ENCODE data around the gene HM13. TPM values are rescaled to one million over a fixed set of nuclear protein-coding genes. Genes with fewer than 3 reads are reported as not detected.
A peak's percentile ranks its signal among the peaks of the same experiment; 100 is the strongest.

The HM13 gene
- total and polyA plus RNA-seq, 2 donors (not counting 1 experiment from before 2014, with no cell fraction given) = 73.2 to 85.1 TPM

- Histone ChIP-seq H3K36me3 (replicated peaks in 1 of 2; ENCODE audit: control extremely low read depth in 1 of 2, control insufficient read depth in 1 of 2, extremely low read depth in 1 of 2, insufficient read depth in 2 of 2, low read length in 1 of 2) (peaks cover 4 to 55% of the 10 kb centered on the region in 2 experiments), H3K79me2 (ENCODE audit: control insufficient read depth, insufficient read depth, low read length) (peaks cover 20% of the 10 kb centered on the region), H4K20me1 (ENCODE audit: control insufficient read depth, insufficient read depth, low read length, poor library complexity, severe bottlenecking) (no peaks in the 10 kb centered on the region), H3K9me3 (ENCODE audit: control extremely low read depth in 1 of 3, control insufficient read depth in 2 of 3, insufficient read depth in 1 of 3, low read length in 2 of 3) (no peaks in the 10 kb centered on the region), H3K27me3 (replicated peaks in 1 of 4; ENCODE audit: control extremely low read depth in 1 of 4, control insufficient read depth in 3 of 4, insufficient read depth in 4 of 4, low read length in 3 of 4) (no peaks in the 10 kb centered on the region), H3K4me3 (ENCODE audit: control extremely low read depth in 1 of 5, extremely low read depth in 1 of 5, insufficient read depth in 1 of 5, low read depth in 2 of 5, low read length in 4 of 5) (peak overlapping the region; percentile 48 to 81 (median 65)), H3K4me2 (replicated peaks; ENCODE audit: low read depth, low read length, poor library complexity, severe bottlenecking) (peak overlapping the region; percentile 69), H3K4me1 (ENCODE audit: control insufficient read depth in 2 of 2, insufficient read depth in 2 of 2, low read length in 2 of 2) (peaks cover 8 to 9% of the 10 kb centered on the region in 2 donors), H3K9ac (ENCODE audit: low read length) (peak overlapping the region; percentile 69), H3K27ac (ENCODE audit: low read length in 2 of 2) (peak overlapping the region; percentile 56 to 85), H2AFZ (ENCODE audit: insufficient read depth, low read depth, low read length, poor library complexity, severe bottlenecking) (peak overlapping the region; percentile 80)
- H3K27ac Mint-ChIP-seq = peak overlapping the region; percentile 98
- peak; percentile 88 for DNase-seq
- peak overlapping the region; percentile 97 for H3K4me3 Mint-ChIP-seq
- ChIA-PET POLR2A (no interaction called here), CTCF (interaction anchor here (1.0 to 1.1 kb wide), 4 partner anchors 14 to 69 kb away, joined by 3 to 4 read pairs (median 3); partner anchors contain the start of gene HM13)
- H3K27me3 Mint-ChIP-seq = no peaks in the 10 kb centered on the region
- ATAC-seq (ENCODE audit: low read depth) = peak; percentile 82
- intact Hi-C loops (cut with micrococcal nuclease) = loop anchor here (1.0 kb wide), 1 partner anchor 33 kb away; the partner anchor contains the start of gene HM13
- H3K4me1 Mint-ChIP-seq = peaks cover 19% of the 10 kb centered on the region
- no peaks in the 10 kb centered on the region for H3K9me3 Mint-ChIP-seq (ENCODE audit: insufficient read depth)
- 51% methylated on average over 34 of the region's 36 CpGs for WGBS (ENCODE audit: insufficient coverage)
- TF ChIP-seq CTCF (IDR thresholded peaks at IDR 0.05) (no peak), EZH2 (IDR thresholded peaks at IDR 0.05; ENCODE audit: borderline replicate concordance, insufficient read depth, low read depth, low read length, poor library complexity, severe bottlenecking) (no peak)
Observed at GRCh38 chr20:31547017-31547675, 32.9 kb downstream of the HM13 start.

- ChIA-PET POLR2A (no interaction called here), CTCF (interaction anchor here (1.0 to 1.4 kb wide), 4 partner anchors 12 to 68 kb away, joined by 3 to 5 read pairs (median 3); partner anchors contain the start of gene HM13)
- peak overlapping the region; percentile 98 for H3K27ac Mint-ChIP-seq
- Histone ChIP-seq H3K4me3 (ENCODE audit: control extremely low read depth in 1 of 5, extremely low read depth in 1 of 5, insufficient read depth in 1 of 5, low read depth in 2 of 5, low read length in 4 of 5) (peak overlapping the region; percentile 48 to 81 (median 65)), H3K4me1 (ENCODE audit: control insufficient read depth in 2 of 2, insufficient read depth in 2 of 2, low read length in 2 of 2) (peaks cover 8 to 9% of the 10 kb centered on the region in 2 donors), H4K20me1 (ENCODE audit: control insufficient read depth, insufficient read depth, low read length, poor library complexity, severe bottlenecking) (no peaks in the 10 kb centered on the region), H3K4me2 (replicated peaks; ENCODE audit: low read depth, low read length, poor library complexity, severe bottlenecking) (peak overlapping the region; percentile 69), H3K27me3 (replicated peaks in 1 of 4; ENCODE audit: control extremely low read depth in 1 of 4, control insufficient read depth in 3 of 4, insufficient read depth in 4 of 4, low read length in 3 of 4) (no peaks in the 10 kb centered on the region), H3K79me2 (ENCODE audit: control insufficient read depth, insufficient read depth, low read length) (peaks cover 20% of the 10 kb centered on the region), H3K27ac (ENCODE audit: low read length in 2 of 2) (peak overlapping the region; percentile 56 to 85), H3K9ac (ENCODE audit: low read length) (peak overlapping the region; percentile 69), H2AFZ (ENCODE audit: insufficient read depth, low read depth, low read length, poor library complexity, severe bottlenecking) (peak overlapping the region; percentile 80), H3K36me3 (replicated peaks in 1 of 2; ENCODE audit: control extremely low read depth in 1 of 2, control insufficient read depth in 1 of 2, extremely low read depth in 1 of 2, insufficient read depth in 2 of 2, low read length in 1 of 2) (peaks cover 4 to 55% of the 10 kb centered on the region in 2 experiments), H3K9me3 (ENCODE audit: control extremely low read depth in 1 of 3, control insufficient read depth in 2 of 3, insufficient read depth in 1 of 3, low read length in 2 of 3) (no peaks in the 10 kb centered on the region)
- H3K4me3 Mint-ChIP-seq = peak overlapping the region; percentile 97
- DNase-seq (no peak), ATAC-seq (ENCODE audit: low read depth) (no peak)
- 53% methylated on average over 4 of the region's 6 CpGs for WGBS (ENCODE audit: insufficient coverage)
- H3K9me3 Mint-ChIP-seq (ENCODE audit: insufficient read depth) = no peaks in the 10 kb centered on the region
- H3K4me1 Mint-ChIP-seq = peaks cover 19% of the 10 kb centered on the region
- no peaks in the 10 kb centered on the region for H3K27me3 Mint-ChIP-seq
- intact Hi-C loops (cut with micrococcal nuclease) = loop anchor here (1.0 kb wide), 1 partner anchor 34 kb away; the partner anchor contains the start of gene HM13
- TF ChIP-seq EZH2 (IDR thresholded peaks at IDR 0.05; ENCODE audit: borderline replicate concordance, insufficient read depth, low read depth, low read length, poor library complexity, severe bottlenecking) (no peak), CTCF (IDR thresholded peaks at IDR 0.05) (no peak)
Observed at GRCh38 chr20:31547720-31548298, 33.6 kb downstream of the HM13 start.
